CD4-positive, alpha-beta T cell treated with Interferon gamma for 1 hour (primary cell): ENCODE data around the gene GORASP1.

Experiments used
- DNase-seq: peaks from one replicate; pipeline ENCODE4 v3.0.0-alpha.2; 2020

The GORASP1 gene

DNA sequence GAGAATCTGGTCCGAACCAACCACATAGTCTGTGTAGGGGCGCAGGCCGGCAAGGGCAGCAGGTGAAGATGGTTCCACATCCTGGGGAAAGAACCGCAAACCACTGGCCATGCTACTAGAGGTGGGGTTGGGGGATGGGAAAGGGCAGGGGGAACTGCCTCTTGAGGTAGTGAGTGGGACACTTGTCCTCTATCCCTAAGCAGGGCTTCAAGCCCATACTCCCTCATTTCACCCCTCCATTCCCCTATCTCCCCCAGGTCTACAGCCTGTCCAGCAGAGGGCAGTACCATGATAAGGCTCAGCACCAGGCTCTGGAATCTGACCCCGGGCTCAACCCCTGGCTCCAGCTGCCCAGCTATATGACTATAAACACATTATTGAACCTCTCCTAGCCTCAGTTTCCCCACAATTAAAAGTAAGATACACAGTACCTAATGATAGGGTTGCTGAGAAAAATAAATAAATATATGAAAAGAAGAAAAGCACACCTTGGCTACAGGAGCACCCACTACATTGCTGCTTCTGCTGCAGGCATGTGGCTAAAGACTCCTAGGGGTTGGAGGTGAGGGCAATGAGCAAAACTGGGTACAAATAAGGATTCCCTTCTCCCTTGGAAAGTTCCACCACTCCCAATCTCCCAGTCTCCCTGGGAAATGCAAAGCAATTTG, 6.3 kb downstream of the GORASP1 start:
- peak; percentile 42 for DNase-seq

DNA sequence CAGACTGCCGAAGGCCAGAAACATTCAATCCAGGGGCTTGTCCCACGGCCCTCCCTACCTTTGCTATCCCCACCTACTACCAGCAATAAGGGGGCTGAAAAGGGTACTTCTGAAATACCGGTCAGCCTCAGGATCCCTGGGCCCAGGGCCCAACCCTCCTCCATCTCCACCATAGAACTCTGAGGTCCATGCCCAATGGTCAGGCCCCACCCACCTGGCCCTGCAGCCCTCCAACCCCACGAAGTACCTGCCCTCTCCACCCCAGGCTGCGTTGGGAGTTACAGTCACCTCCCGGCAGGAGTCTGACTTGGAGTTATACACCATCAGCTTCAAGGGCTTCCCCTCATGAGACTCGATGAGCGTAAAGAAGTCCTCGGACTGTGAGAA, 6.9 kb downstream of the GORASP1 start:
- DNase-seq = no peak

DNA sequence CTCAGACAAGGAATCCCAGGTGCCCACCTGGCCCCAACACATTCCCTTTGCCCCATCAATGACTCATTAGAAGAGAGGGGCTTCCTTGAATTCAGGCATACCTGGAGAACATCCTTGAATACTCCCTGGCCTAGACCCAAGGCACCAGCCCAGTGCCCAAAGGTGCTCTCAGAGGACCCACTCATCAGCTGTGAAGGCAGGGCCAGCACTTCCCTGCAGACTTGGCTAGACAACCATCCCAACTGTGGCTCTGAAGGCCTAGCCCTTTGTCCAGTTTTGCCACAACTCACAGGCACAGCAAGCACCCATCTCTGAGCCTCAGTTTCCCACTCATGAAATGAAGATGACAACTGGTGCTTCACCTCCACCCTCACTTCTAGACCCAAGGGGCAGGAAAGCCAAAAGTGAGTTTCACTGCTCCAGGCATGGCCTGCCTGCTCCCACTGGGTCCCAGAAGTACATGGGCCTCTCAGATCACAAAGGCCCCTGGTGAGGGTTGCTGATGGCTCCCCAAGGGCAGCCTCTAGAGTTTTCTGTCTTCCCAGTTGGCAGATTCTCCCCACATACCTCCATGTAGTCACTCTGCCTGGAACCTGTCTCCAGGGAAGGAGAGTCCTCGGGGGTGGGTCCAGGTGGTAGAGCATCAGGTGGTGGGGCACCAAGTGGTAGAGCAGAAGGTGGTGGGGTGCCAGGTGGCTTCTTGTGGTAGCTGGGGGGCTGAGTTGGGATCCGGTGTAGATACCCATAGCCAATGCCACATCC, 7.5 kb downstream of the GORASP1 start:
- DNase-seq = no peak

DNA sequence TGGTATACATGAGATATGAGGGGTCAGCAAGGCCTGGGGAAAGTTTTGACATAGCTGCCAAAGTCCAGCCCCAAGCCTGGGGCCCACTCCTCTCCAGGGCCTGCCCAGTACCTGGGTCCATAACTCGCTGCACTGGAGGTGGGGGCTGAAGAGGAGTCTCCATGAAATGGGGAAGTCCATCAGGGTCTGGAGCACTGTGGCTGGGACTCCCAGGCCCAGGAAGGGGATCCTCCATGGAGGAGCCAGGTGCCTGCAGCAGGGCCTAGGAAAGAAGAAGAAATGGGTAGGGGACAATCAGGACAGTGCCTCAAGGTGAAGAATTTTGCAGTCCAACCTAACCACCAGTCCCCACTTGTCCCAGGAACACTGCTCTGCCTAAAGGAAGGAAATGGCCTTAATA, 8.2 kb downstream of the GORASP1 start:
- DNase-seq = no peak

DNA sequence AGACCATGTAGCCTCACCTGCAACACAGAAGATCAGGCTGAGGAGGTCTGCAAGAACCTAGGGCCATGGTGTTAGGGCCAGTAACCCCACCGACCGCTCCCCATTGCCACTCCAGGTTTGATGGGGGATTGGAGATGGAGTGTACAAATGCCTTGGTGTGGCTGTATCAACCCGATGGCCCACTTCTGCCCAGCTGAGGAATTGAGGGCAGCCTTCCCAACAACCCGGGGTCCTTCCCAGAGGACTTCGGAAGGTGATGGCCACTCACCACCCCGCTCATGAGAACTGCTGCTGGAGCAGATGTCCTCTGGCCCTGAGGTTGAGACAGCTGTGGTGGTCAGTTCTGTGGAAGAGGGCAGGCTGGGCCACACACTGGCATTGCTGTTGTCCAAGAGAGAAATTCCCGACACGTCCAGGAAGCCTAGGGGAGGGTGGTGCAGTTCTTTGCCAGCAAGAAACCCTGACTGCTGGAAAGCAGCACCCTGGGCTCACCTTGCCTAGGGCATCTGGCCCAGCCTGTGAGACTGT, 8.9 kb downstream of the GORASP1 start:
- no peak for DNase-seq

DNA sequence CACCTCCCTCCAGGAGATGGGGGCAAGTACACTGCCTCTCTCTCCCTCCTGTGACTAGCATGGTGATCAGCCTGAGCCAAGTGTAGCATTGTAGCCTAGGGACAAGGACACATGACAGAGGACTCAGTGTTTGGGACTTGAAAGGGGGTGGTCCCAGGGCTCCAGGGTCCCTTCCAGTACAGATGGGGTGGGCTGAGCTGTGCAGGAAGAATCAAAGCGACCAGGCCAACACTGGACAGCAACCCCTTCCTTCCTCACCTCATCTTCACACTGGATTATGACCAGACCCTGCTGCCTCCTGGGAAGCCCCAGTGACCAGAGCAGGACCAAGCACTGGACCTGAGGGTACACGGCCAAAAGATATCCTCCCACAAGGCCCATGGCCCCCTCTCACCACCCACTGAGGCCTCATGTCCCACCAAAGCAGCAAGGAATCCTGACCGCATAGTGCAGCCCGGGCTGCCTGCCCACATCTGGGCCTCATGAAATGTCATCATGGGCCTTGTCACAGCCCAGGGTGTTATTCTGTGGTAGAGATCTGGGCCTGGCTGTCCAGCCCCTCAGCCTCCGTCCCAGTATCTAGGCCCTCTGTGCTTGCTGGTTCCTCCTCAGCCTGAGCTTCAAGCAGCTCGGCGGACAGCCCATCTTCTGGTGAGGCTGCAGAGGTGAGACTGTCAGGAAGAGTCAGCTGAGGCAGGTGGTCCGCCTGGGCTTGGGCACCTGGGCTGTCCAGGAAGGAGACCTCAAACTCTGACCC, 9.5 kb downstream of the GORASP1 start:
- no peak for DNase-seq

DNA sequence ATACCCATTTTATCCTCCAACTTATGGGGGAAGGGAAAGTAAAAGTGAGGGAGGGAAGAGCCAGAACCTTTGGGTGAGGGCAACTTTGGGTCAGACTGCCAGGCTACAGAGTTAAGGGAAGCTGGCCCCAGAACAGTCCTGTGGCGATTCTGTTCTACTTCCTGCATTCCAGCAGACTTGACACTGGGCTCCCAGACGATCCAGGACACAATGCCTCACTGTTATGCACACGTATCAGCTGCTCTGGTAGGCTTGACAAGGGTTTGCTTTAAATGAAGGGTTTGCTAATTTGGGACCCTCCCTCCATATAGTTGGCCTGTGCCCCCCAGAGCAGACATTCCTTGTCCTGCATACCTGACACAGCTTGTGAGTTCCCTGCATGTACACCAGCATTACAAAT, 10.7 kb downstream of the GORASP1 start:
- no peak for DNase-seq

DNA sequence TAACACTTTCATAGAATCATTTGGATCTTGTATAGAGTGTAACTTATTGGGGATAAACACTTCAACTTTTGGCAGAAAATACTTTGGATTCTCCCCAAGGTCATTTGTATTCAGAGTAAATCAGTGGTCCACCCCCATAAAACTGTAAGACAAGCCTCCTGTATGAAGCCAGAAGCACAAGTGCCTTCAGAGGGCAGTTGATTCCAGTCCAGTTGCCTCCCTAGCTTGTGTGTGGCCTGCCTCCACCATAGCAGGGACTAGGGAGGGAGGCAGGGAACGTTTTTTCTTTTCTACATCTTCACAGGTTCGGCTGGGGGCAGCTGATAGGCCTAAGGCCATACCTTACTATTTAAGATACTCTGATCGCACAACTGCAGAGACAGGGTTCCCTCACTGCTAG, 11.6 kb downstream of the GORASP1 start:
- no peak for DNase-seq

DNA sequence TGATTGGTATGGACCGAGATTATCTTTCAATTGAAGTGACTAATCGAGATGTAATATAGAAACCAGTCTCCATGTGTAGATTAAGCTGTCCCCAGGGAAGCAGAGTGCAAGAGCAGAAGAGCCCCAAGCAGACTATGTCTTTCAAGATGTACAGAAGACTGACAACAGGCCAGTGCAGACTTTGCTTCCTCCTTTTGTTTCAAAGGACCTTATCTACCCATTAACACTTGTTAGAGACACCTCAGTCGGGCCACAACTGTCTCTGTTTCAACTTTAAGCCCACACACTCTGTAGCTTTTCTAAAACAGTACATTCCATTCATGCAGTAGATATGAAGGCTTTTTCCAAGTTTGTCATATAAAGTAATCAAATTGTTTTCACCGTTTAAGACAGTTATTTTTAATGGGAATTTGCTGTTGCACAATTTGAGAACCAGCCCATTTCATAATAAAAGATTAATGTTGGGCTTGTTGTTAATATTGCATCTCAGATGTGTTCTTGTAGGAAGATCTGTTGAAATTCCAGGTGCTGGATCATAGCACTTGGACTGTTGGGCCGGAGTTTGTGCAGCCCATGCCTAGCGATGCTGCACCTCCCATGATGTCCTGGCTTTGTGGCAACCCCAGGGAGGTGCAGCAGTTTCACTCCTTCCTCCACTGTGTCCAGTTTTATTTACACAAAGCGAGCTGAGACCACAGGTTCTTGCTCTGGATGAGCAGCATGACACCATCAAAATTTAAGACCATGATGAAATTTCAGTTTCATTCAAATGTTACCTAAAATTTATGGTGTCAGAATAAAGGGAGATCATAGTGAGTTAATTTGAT, 12.4 kb downstream of the GORASP1 start:
- DNase-seq = no peak

DNA sequence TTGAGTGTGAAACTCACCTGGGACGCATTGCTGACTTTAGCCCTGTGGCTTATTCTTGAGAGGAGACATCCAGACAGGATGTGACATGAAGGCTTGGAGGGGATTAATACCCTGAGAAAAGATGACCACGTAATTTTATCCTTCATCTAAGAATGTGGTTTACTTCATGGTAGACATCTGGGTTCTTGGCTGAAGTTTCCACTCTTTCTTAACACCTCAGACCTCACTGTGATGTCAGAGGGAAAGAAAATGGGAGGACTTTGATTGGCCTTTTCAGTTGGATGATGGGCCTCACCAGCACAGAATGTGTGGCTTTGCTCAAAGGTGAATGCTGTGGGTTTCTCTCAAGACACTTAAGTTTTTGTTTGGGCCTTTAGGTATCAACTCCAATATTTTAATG, 16.5 kb downstream of the GORASP1 start:
- DNase-seq = no peak

DNA sequence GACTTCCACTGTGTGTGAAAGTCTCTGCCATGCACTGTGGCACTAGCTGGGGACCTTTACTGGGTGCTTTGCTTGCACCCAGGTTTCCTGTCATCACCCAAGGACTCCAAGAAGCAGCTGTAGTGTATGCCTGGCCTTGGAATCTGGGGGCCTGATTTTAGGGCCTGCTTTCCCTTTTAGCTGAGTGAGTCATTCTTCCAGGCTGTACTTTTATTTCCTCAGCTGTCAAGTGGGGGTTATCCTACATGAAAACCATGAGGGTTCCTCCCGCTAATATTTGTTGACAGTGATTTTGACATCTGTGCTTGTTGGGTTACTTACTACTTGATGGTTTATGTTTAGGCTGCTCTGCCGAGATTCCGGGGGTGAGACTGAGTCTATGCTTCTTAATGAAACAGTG, 18.5 kb downstream of the GORASP1 start:
- DNase-seq = no peak

DNA sequence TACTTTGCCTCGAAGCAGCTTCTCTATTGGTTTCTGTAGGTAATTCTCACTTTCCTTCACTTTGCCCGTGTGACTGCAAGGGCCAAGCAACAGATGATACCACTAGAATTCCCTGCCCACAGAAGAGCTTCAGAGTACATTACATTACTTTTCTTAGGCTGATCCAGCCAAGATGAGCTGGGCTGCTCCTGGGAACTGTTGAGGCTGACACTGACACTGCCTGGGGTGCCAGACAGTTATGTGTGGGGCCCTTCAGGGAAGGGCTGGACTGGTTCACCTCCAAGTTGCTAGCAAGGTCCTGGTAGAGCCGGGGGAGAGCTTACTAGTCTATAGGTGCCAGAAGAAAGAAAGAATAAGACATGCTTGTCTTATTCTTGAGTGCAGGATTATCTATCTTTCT, 19.0 kb downstream of the GORASP1 start:
- DNase-seq = no peak

DNA sequence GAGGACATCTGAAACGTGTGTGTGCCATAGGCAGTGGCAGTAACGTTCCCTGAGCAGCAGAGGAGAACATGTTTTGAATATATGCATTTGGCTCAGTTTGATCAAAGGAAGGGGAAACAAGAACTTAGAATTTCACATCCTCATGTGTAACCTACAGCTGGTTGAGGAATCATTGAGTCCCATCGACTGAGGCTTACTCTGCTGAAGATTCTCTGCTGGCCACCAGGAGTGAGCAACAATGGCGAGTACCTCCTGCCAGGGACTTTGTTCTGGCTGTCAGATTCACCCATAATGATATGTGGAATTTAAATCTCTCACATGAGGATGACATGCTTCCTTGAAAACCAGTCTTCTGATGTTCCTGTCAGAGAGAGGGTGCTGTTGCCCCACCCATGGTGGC, 21.3 kb downstream of the GORASP1 start:
- DNase-seq = no peak

DNA sequence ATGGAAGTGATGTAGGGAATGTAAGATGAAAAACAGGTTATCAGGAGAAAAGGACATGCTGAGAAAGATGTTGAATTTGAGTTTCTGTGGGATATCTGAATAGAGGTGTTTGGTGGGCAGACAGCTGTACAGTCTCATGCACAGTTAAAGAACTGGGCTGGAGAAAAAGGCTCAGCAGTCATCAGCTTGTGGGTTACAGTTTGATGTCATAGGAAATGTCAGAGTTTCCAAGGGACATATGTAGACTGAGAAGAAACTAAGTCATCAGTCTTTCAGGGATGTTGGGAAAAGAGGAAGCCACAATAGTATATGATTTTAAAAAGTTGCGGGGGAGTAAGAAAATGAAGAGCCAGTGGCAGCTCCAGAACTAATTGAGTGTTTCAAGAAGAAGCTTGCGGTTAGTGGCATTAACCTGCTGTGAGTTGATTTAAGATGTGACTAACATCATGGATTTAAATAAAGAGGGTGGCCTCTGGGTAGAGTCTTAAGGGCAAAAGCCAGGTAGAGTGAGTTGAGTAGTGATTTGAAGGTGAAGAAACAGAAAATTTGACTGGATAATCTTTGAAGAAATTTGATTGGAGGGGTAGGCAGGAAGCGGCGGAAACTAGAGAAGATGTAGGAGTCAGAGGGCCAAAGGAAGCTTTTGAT, 24.6 kb downstream of the GORASP1 start:
- DNase-seq = no peak

DNA sequence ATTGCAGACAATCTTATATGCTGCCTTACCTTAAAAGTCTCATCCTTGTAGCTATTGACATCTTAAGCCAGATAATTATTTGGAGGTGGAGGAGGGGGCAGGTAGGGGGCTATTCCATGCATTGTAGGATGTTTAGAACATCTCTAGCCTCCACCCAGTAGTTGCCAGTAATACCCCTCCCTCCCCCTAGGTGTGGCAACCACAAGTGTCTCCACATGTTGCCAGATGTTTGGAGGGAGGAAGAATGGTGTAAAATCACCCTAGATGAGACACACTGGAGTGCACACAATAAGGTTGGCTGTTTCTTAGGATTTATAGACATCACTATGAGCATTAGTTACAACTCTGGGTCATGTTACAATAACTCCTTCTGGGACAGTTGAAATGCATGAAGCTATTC, 27.4 kb downstream of the GORASP1 start:
- DNase-seq = no peak

DNA sequence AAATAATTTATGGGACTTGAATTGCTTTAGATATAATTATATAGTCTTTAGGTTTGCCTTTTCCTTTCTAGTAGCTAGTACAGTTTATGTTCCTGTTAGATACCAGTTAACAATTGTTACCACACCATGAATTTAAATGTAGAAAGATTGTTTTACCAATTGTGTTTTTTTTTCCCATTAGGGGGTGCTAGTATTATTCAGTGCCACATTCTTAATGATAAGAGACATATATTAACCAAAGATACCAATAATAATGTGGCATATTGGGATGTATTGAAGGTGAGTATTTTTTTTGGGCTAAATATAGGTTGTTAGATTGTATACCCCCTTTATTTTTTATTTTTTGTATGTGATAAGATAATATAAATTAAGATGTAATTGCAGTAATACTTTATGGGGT, 27.9 kb downstream of the GORASP1 start:
- no peak for DNase-seq

DNA sequence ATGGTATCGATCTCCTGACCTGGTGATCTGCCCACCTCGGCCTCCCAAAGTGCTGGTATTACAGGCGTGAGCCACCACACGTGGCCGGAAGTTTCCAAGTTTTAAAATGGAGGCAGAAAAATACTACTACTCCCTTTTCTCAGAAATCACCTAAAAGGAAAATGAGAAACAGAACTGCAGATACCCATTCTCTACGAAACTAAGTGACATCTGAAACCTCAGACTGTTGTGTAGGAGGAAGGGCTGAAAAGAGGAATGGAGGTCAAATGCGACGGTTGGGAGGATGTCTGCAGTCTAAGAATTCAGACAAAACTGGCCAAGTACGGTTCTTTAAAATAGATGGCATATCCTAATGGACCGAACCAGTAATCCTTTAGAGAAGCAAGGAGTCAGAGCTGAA, 31.5 kb downstream of the GORASP1 start:
- DNase-seq = no peak

DNA sequence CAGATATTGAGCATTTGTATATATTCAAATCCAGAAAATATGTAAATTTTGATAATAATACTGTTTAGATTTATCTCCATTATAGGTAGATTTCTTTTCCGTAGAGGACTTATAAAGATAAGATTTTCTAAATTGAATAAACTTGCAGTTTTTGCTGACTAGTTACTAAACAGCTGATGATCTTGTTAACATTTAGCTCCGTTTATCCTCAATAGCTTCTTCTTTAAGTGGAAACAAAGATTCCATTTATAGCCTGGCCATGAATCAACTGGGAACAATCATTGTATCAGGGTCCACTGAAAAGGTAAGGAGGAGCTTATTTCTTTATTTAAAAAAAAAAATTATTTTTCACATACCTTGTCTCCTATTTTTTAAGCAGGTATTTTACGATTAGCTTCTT, 38.9 kb downstream of the GORASP1 start:
- DNase-seq = no peak

DNA sequence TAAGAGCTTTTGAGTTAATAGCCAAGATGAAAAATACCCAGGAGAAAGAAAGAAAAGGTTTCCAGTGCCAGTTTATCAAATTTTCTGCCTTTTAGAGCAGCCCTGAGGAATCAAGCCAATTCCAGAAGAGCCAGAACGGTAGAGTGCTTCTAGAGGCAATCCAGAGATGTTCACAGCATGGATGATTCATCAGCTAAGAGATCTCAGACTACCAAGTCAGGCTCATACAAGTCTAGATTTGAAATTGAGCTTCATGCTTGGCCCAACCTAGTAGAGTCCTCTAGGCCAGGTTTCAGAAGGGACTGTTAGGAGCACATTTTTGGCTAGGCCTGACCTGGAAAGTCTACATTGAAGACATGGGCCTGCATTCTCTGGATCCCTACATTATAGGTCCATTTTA, 40.1 kb downstream of the GORASP1 start:
- no peak for DNase-seq

DNA sequence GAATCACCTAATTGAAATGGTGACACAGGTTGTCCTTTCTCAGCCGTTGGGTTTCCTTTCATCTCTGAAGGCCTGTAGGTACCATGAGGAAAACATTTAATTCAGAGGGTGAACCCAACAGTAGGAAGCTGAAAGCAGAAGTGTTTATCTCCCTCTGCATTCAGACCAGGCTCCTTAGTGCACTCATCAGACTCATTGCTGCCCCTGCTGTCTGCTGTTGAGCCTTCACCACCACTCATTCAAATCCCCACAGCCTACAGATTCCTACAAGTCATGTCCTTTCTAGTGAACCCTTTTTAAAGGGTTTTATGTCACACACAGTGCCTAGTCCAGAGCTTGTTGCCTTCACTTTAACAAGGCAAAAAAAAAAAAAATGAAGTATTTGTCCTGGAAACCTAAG, 42.2 kb downstream of the GORASP1 start:
- peak; percentile 25 for DNase-seq

DNA sequence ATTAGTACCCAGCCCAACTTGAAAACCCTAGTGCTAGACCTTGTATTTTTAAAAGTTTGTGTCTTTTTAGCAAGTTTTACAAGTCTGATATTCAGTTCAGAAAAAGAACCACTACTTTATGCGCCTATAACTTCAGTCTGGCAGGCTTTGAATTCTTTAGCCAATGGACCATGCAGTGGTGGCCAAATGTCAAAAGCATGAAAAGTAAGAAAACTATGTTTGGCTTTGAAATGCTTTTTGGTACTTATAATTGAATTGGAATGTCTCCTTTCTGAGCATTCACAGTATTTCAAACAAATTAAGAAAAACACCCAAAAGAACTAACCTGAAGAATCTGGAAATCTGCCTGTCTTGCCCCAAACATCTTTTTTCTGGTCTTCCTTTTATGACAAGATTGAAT, 42.8 kb downstream of the GORASP1 start:
- no peak for DNase-seq

DNA sequence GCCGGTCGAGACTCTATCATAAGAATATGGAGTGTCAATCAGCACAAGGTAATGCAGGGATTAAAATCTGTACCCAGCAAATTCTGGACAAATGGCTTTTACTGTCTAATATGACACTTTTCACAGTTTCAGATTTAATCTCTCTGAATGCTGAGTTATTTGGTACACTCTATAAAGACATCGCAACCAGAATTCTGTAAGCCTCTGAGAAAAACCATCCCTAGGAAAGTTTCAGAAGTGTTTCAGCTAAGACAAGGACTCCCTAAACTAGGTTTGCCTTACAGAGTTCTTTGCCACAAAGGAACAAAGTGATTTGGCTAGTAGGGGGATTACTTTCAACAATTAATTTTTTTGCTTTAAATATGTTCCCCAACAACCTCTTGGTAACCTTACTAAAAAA, 44.3 kb downstream of the GORASP1 start:
- no peak for DNase-seq

DNA sequence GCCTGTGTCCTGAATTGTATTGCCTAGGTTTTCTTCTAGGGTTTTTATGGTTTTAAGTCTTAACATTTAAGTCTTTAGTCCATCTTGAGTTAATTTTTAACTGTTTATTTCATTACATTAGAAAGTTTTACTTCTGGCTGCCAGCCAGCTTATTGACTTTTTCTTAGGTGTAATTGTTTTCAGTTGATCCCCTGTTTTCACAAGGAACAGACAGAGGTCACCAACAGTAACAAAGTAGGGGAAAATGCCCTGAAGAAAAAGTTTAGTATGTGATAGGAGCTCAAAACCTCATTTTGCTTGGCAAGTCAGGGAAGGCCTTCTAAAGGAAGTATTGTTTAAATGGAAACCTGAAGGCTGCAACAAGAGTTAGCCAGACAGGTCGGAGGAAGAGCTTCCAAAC, 45.2 kb downstream of the GORASP1 start:
- DNase-seq = no peak
